HG03432 (cell line): Measurements from ENCODE around the gene BDKRB2.

Experiments
- ATAC-seq: cut with Tn5 transposase; IDR thresholded peaks from one replicate; pipeline ENCODE4 v1.9.1; 2021; ENCODE audit warnings: mild to moderate bottlenecking, moderate library complexity; ENCODE audit not compliant: unreplicated experiment

The BDKRB2 gene

GRCh38 chr14:96197163-96197852 lies 7.3 kb upstream of the BDKRB2 start:
- no peak for ATAC-seq

GRCh38 chr14:96197969-96198368 lies 6.7 kb upstream of the BDKRB2 start:
- no peak for ATAC-seq

GRCh38 chr14:96198430-96199130 lies 6.1 kb upstream of the BDKRB2 start:
- ATAC-seq: no peak

GRCh38 chr14:96201157-96201556 lies 3.5 kb upstream of the BDKRB2 start:
- no peak for ATAC-seq

DNA sequence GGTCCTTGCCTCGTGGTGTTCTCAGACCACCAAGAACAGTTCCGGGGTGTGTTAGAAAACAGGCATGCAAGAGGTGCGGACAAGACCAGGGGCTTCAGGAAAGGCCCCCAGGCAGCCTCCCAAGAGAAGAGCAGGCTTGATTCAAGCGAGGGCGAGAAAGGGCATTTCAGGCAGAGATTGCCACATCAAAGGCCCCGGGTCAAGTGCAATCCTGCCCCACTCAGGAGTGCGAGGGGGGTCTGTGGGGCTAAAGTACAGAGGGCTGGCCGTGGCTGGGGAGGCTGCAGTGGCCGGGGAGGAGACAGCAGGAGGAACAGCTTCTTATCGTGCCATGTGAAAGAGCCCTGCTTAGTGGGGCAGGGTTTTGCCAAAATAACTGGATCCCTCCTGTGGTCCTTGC lies 2.7 kb upstream of the BDKRB2 start:
- no peak for ATAC-seq

- no peak for ATAC-seq
Observed at GRCh38 chr14:96202441-96203094, 2.1 kb upstream of the BDKRB2 start.

GRCh38 chr14:96203116-96203515 lies 1.5 kb upstream of the BDKRB2 start:
- ATAC-seq: no peak

GRCh38 chr14:96203635-96204034 lies 1.0 kb upstream of the BDKRB2 start:
- ATAC-seq: no peak

- ATAC-seq: no peak
Observed at GRCh38 chr14:96205059-96205977, 679 bp downstream of the BDKRB2 start.

- ATAC-seq: no peak
Observed at GRCh38 chr14:96205978-96206360, 1.3 kb downstream of the BDKRB2 start.

GRCh38 chr14:96206461-96206860 lies 1.8 kb downstream of the BDKRB2 start:
- no peak for ATAC-seq

DNA sequence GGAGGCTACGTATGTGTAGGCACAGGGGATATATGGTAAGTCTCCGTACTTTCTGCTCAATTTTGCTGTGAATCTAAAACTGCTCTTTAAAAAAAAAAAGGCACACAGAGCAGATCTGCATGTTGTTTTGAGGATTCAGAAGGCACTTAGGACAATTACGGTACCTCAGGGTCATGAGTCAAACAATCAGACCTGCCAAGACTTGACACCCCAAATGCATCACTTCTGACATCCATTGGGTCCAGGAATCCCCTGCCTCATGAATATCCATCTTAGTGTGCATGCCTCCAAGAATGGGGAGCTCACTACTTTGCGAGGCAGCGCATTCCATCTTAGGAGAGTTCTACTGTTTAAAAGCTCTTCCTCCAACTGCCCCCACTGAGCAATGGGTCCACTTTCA lies 3.0 kb downstream of the BDKRB2 start:
- ATAC-seq: no peak

DNA sequence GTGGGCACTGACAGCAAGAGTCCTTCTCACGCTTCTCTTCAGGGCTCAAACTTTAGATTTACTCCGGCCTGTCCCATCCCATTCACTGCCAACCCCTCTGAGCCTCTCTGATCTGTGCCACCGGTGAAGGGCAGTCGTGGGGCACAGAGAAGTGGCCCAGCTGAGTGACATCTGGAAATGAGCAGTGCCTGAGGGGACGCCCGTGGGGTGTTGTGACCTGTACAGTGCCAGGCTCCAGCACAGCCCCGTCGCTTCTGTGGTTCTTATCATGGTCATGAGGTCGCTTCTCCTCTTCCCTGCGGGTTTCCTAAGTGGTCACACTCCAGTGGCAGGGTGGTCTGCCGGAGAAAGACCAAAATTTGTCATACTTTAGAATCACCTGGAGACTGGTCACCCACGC lies 4.1 kb downstream of the BDKRB2 start:
- ATAC-seq: no peak

DNA sequence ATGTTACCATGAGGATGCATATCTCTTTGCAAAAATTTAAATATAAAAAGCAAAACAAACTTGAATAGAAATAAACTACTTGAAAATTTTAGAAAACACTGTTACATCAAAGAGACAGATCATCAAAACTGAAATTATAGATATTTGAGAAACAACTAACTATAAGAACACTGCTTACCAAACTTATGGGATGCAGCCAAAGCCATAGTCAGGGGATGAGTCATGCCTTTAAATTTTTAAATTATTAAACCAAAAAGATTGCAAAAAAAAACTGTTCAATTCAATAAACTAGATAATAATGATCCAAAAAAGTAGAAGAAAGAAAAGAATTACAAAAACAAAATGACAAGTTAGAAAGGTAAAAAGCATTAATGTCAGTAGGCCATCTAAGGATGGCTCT lies 7.5 kb downstream of the BDKRB2 start:
- no peak for ATAC-seq

- no peak for ATAC-seq
Observed at GRCh38 chr14:96212896-96213295, 8.3 kb downstream of the BDKRB2 start.

DNA sequence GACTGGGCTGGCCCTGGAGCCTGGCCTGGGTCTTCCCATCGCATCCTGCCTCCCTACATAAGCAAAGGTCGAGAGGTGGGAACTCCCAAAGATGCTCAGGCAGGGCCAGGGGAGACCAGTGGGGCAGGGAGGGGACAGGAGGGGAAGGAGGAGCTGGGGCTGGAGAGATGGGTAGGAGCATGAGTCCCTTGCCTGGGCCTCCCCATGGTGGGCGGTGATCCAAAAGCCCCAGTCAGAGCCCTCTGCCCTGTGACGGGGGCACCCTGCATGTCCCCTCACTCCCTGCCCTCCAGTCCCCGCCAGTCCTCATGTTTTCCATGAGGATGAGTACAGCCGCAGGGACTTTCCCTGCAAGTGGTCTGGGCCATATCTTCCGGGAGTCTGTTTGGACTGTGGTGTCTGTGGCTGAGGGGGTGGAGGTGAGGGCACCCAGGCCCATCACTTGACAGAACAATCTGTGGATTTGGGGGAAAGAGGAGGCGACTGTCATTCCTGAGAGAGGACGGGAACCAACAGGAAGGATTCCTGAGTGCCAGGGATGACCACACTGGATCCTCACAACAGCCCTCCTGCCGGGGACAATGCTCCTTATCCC lies 9.3 kb downstream of the BDKRB2 start:
- ATAC-seq: no peak

GRCh38 chr14:96214793-96215192 lies 10.2 kb downstream of the BDKRB2 start:
- ATAC-seq: no peak

- ATAC-seq: no peak
Observed at GRCh38 chr14:96215452-96216244, 11.0 kb downstream of the BDKRB2 start.

DNA sequence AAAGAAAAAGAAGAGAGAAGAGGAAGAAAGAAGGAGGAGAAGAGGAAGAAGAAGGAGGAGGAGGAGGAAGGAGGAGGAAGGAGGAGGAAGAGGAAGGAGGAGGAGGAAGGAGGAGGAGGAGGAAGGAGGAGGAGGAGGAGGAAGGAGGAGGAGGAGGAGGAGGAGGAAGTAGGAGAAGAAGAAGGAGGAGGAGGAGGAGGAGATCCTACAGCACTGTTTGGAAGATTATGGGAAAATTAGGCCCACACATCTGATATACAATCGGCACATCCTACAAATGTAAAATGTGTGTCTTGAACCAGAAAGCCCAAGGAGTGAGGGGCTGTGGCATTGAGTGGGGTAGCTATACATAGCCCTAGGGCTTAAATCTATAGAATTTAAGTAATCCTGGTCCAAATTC lies 12.0 kb downstream of the BDKRB2 start:
- ATAC-seq: no peak

DNA sequence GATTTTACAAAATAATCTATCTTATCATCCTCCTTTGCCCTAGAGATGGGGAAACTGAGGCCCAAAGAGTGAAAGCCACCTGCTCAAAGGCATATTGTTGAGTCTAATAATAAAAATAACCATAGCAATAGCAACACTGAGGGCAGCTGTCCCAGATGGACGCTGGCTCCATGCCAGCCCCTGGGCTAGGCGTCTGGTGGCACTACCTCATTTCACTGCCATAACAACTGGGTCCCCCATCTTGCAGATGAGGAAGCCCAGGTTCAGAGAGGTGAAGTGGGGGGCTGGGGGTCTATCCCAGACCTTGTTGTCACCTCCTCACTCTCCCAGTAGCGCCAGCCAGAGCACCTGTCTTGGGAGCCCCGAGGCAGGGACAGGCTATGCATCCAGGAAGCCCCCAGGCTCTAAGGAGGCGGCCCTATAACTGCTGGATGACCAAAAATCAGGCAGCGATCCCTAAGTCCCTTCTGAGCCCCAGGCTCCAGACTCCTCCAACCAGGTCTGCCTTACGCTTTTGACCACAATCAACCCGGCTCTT lies 12.8 kb downstream of the BDKRB2 start:
- ATAC-seq: no peak
